Measurements from ENCODE around the gene KAT6B.

The KAT6B gene

DNA sequence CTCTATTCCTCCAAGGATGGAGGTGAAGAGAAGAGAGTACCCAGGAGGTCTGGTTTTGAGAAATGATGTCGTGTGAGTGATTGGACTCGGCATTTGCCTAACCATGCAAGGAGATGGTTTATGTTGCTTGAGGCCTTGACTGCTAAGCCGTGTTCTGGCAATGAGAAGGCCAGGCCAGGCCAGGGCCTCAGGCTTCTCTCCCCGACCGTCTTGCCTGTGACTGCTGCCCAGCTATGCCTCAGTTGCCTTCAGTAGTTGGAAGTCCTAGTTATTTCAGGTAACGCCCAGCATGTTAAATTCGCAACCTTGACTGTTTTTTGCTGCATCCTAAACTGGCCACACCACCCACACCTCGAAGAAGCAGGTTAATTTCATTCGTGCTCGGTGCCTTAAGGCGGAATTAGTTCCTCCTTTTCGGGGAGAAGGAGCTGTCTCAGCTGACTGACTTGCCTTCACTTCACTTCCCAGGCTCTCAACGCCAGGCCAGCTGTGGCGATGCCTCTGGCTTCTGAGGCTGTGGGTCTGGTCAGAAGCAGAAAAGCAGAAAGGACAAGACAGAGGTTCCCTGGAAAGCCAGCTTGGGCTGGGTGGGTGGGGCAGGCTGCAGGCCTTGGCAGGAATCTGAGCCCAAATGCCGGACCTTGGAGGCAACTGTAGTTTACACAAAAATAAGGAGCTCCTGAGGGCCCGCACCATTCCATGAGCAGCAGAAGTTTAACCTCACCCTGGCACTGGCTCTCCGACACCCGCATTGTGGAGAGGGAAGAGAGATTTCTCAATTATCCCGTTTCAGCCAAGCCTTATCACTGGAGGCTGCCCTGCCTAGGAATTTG is 223.1 kb downstream of the KAT6B start:
- TF ChIP-seq ZNF394 (tag by site-specific recombination; IDR thresholded peaks at IDR 0.05; ENCODE audit: borderline replicate concordance) = no peak
- no peak for TF ChIP-seq YY1 (tag by site-specific recombination; IDR thresholded peaks at IDR 0.05)
- TF ChIP-seq OVOL3 (tag by site-specific recombination; IDR thresholded peaks at IDR 0.05) = no peak
- TF ChIP-seq GLIS2 (tag by site-specific recombination; IDR thresholded peaks at IDR 0.05) = no peak
- TF ChIP-seq, protein P1, sequence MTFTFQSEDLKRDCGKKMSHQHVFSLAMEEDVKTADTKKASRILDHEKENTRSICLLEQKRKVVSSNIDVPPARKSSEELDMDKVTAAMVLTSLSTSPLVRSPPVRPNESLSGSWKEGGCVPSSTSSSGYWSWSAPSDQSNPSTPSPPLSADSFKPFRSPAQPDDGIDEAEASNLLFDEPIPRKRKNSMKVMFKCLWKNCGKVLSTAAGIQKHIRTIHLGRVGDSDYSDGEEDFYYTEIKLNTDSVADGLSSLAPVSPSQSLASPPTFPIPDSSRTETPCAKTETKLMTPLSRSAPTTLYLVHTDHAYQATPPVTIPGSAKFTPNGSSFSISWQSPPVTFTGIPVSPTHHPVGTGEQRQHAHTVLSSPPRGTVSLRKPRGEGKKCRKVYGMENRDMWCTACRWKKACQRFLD (tag by site-specific recombination; IDR thresholded peaks at IDR 0.05) = no peak
- ChIA-PET CTCF (no interaction called here), POLR2A (no interaction called here)
- Histone ChIP-seq H3K27ac (ENCODE audit: extremely low read depth, low read depth, low read length) (no peak overlapping the region), H3K4me3 (ENCODE audit: low read depth, low read length) (no peak overlapping the region), H3K36me3 (ENCODE audit: control insufficient read depth in 2 of 2, insufficient read depth in 1 of 2, low read length in 2 of 2) (no peaks in the 10 kb centered on the region), H3K9me3 (ENCODE audit: control insufficient read depth, insufficient read depth, low read depth, low read length) (no peaks in the 10 kb centered on the region), H3K4me1 (ENCODE audit: control insufficient read depth, insufficient read depth, low read length) (no peaks in the 10 kb centered on the region)

DNA sequence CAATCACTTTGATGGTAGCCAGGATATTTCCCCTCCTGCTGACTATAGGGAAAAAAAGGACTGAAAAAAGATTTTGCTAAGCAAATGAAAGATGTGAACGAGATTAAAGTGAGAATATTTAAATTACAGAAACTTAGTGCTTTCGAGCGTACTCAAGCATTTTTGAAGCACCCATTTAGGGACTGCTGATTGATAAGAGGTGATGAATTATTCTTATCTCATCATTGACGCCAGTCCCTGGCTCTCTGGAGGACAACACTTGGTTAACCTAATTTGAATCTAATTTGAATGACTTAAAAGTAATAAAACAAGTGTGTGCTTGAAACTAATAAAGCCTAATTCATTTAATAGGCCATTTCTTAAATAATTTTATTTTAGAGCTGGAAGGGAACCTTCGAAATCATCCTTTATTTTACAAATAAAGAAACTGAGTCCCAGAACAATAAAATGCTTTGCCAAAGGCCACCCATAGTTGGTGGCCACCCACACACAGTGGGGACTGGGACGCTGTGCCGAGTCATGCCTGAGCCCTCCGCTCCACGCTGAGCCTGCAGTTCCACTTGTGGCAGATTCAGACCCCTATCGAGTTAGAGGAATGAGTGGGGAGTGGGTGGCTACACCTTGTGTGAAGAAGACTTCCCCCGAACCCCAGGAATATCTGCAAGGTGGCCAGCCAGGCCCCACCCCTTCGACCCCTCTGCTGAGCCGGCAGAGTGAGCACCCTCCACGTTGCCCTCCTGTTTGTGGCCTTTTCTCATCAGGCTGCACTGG is 223.9 kb downstream of the KAT6B start:
- no peaks in the 10 kb centered on the region for H3K4me1 ChIP-seq (ENCODE audit: control insufficient read depth, insufficient read depth, low read length)
- ChIA-PET POLR2A (no interaction called here), CTCF (no interaction called here)

More for the DNA sequence above, 223.9 kb downstream of the KAT6B start:
- no peak overlapping the region for H3K27ac ChIP-seq (ENCODE audit: extremely low read depth, low read depth, low read length)
- H3K4me3 ChIP-seq (ENCODE audit: low read depth, low read length) = no peak overlapping the region
- no peaks in the 10 kb centered on the region for H3K9me3 ChIP-seq (ENCODE audit: control insufficient read depth, insufficient read depth, low read depth, low read length)
- no peak for TF ChIP-seq ZNF341 (tag by site-specific recombination; IDR thresholded peaks at IDR 0.05; ENCODE audit: low read depth)
- TF ChIP-seq ZNF660 (tag by site-specific recombination; IDR thresholded peaks at IDR 0.05) = no peak
- no peak for TF ChIP-seq ZNF324 (tag by site-specific recombination; IDR thresholded peaks at IDR 0.05)
- no peak for TF ChIP-seq HOXD13 (CRISPR knock-in tag; IDR thresholded peaks at IDR 0.05; ENCODE audit: borderline replicate concordance)
- TF ChIP-seq ZNF2 (tag by site-specific recombination; IDR thresholded peaks at IDR 0.05) = no peak
- TF ChIP-seq, protein P2, sequence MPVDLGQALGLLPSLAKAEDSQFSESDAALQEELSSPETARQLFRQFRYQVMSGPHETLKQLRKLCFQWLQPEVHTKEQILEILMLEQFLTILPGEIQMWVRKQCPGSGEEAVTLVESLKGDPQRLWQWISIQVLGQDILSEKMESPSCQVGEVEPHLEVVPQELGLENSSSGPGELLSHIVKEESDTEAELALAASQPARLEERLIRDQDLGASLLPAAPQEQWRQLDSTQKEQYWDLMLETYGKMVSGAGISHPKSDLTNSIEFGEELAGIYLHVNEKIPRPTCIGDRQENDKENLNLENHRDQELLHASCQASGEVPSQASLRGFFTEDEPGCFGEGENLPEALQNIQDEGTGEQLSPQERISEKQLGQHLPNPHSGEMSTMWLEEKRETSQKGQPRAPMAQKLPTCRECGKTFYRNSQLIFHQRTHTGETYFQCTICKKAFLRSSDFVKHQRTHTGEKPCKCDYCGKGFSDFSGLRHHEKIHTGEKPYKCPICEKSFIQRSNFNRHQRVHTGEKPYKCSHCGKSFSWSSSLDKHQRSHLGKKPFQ (tag by site-specific recombination; IDR thresholded peaks at IDR 0.05) = no peak
- TF ChIP-seq, protein P3, sequence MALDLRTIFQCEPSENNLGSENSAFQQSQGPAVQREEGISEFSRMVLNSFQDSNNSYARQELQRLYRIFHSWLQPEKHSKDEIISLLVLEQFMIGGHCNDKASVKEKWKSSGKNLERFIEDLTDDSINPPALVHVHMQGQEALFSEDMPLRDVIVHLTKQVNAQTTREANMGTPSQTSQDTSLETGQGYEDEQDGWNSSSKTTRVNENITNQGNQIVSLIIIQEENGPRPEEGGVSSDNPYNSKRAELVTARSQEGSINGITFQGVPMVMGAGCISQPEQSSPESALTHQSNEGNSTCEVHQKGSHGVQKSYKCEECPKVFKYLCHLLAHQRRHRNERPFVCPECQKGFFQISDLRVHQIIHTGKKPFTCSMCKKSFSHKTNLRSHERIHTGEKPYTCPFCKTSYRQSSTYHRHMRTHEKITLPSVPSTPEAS (tag by site-specific recombination; IDR thresholded peaks at IDR 0.05) = no peak
- TF ChIP-seq ZNF544 (tag by site-specific recombination; IDR thresholded peaks at IDR 0.05) = no peak
- TF ChIP-seq KLF1 (tag by site-specific recombination; IDR thresholded peaks at IDR 0.05) = no peak
- TF ChIP-seq ZNF776 (tag by site-specific recombination; IDR thresholded peaks at IDR 0.05; ENCODE audit: borderline replicate concordance) = no peak
- TF ChIP-seq, protein P4, sequence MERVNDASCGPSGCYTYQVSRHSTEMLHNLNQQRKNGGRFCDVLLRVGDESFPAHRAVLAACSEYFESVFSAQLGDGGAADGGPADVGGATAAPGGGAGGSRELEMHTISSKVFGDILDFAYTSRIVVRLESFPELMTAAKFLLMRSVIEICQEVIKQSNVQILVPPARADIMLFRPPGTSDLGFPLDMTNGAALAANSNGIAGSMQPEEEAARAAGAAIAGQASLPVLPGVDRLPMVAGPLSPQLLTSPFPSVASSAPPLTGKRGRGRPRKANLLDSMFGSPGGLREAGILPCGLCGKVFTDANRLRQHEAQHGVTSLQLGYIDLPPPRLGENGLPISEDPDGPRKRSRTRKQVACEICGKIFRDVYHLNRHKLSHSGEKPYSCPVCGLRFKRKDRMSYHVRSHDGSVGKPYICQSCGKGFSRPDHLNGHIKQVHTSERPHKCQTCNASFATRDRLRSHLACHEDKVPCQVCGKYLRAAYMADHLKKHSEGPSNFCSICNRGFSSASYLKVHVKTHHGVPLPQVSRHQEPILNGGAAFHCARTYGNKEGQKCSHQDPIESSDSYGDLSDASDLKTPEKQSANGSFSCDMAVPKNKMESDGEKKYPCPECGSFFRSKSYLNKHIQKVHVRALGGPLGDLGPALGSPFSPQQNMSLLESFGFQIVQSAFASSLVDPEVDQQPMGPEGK (tag by site-specific recombination; IDR thresholded peaks at IDR 0.05) = no peak
- no peak for TF ChIP-seq ZNF174 (tag by site-specific recombination; IDR thresholded peaks at IDR 0.05)
- no peak for TF ChIP-seq ZNF140 (tag by site-specific recombination; IDR thresholded peaks at IDR 0.05)
- TF ChIP-seq ZNF404 (tag by site-specific recombination; IDR thresholded peaks at IDR 0.05) = no peak
- no peaks in the 10 kb centered on the region for H3K36me3 ChIP-seq (ENCODE audit: control insufficient read depth in 2 of 2, insufficient read depth in 1 of 2, low read length in 2 of 2)

Data from HEK293 (cell line).